NT2/D1 (cell line): ENCODE data around the gene FAM111A.
"Not testable (repeated sequence)": the region's sequence is repeated elsewhere in the genome, so short reads cannot be mapped to it uniquely, and the experiment has no call there.

ENCODE experiments used
- DNase-seq: peaks from one replicate; pipeline ENCODE4 v3.0.0-alpha.2; 2011; ENCODE audit warnings: low read depth, low spot score
- H3K27me3 ChIP-seq: 2 replicates; pipeline ENCODE4 v1.6.0; 2011; ENCODE audit warnings: mild to moderate bottlenecking; ENCODE audit not compliant: insufficient read length, insufficient read depth
- H3K36me3 ChIP-seq: 2 replicates; pipeline ENCODE4 v1.6.1; 2011; ENCODE audit warnings: mild to moderate bottlenecking, low read length, mixed read lengths; ENCODE audit not compliant: insufficient read depth, insufficient read length
- H3K4me1 ChIP-seq: 2 replicates; pipeline ENCODE4 v1.5.1; 2011; ENCODE audit not compliant: insufficient read depth, insufficient read length
- H3K4me3 ChIP-seq: 2 replicates; pipeline ENCODE4 v1.5.1; 2011; ENCODE audit warnings: low read depth; ENCODE audit not compliant: insufficient read length
- H3K9ac ChIP-seq: 2 replicates; pipeline ENCODE4 v1.6.0; 2011; ENCODE audit warnings: low read depth; ENCODE audit not compliant: insufficient read length
- H3K9me3 ChIP-seq: 2 replicates; pipeline ENCODE4 v1.5.1; 2011; ENCODE audit warnings: mild to moderate bottlenecking, low read length; ENCODE audit not compliant: insufficient read depth
- SUZ12 ChIP-seq: IDR thresholded peaks from 2 replicates; pipeline ENCODE4 v1.6.1; 2011; ENCODE audit not compliant: insufficient read length, insufficient read depth; ENCODE audit errors: extremely low read depth
- YY1 ChIP-seq: IDR thresholded peaks from 2 replicates; pipeline ENCODE4 v1.6.1; 2011; ENCODE audit not compliant: insufficient read length, insufficient read depth
- ZNF274 ChIP-seq: IDR thresholded peaks from 2 replicates; pipeline ENCODE4 v1.6.1; 2011; ENCODE audit warnings: mild to moderate bottlenecking, low read depth, low read length

FAM111A gene

DNA sequence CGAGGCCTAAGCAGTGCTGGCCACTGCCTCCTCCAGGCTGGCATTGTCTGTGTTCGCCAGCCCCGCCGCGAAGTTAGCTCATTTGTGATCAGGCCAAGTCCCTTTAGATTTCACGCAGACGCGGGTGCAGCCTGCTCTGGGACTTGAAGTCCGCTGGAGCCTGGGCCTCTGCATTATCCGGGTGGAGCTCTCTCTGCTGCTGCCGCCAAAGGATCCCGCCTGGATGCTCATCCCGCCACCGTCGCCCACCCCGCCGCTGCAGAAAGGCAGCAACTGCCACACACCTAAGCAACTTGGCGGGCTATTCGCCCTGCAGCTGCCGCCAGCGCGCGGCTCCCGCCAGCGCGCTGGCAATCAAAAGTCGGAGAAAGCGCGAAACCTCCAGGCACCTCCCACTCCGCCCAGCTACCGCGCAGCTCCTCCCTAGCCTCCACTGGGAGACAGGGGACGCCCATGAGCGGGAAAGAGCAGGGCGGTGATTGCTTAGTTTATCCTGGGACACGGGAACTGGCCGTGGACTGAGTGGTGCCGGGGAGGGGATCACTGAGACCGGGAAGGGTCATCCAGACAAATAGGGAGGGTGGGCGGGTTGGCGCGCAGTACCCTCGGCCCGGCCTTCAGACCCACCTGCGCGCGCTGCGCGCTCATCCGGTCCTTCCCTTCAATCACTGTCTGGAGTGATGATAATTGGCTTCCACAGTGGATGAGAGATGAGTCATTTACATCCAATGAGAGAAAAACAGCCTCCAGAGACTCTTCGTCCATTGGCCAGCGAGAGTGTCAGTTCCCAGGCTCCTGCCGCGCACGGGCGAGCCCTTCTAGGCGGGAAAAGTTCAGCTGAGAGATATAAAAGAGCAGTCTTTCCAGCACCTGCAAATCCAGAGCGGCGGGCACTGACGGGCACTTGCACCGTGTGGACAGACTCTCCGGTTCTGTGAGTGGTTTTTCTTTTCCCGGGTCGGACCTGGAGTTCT, 36.0 kb upstream of the FAM111A start, which contains the start of gene FAM111B:
FAM111B (plus strand) TSS at position 875 of the 974 bp plus-strand sequence. CDS start 2,389 bp downstream, outside the sequence.
- TF ChIP-seq YY1 (no peak), SUZ12 (no peak), ZNF274 (no peak)
- Histone ChIP-seq H3K9me3 (no peaks in the 10 kb centered on the region), H3K4me3 (no peak within 1 kb of the TSS), H3K9ac (peak within 1 kb of the TSS; percentile 8), H3K36me3 (no peaks in the 10 kb centered on the region), H3K27me3 (no peaks in the 10 kb centered on the region), H3K4me1 (no peaks in the 10 kb centered on the region)
- no peak for DNase-seq

DNA sequence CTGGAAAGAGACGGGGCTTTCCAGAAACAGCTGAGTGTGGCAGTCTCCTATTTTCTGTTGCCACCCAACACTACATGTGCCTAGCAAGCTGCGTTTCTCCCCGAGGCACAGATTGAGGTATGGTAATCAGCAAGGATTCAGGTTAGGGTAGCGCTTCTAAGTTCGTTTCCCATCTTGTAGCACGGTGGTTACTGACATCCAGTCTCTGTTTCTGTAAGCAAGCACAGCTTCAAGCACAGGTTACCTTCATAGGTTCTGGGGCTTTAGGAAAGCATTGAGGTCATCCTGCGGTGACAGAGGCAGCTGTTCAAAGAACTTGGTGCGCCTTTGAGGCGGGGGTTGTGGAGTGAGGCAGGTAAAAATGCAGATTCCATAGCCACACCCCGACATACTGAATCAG, 34.9 kb upstream of the FAM111A start:
- not testable (repeated sequence) for H3K4me3 ChIP-seq, H3K27me3 ChIP-seq, H3K9ac ChIP-seq, H3K9me3 ChIP-seq, DNase-seq, H3K4me1 ChIP-seq, H3K36me3 ChIP-seq

GRCh38 chr11:59112494-59112893, 30.2 kb upstream of the FAM111A start:
- no peaks in the 10 kb centered on the region for H3K36me3 ChIP-seq
- H3K4me3 ChIP-seq = no peak overlapping the region
- H3K9me3 ChIP-seq = peaks cover 12% of the 10 kb centered on the region; the same call in 1 of the 2 replicates
- no peaks in the 10 kb centered on the region for H3K27me3 ChIP-seq
- H3K4me1 ChIP-seq = no peaks in the 10 kb centered on the region
- no peak overlapping the region for H3K9ac ChIP-seq
- DNase-seq = no peak
- no peak for TF ChIP-seq ZNF274
- no peak for TF ChIP-seq SUZ12
- TF ChIP-seq YY1 = no peak

GRCh38 chr11:59114344-59114743, 28.3 kb upstream of the FAM111A start:
- Histone ChIP-seq H3K36me3 (no peaks in the 10 kb centered on the region), H3K4me3 (no peak overlapping the region), H3K27me3 (no peaks in the 10 kb centered on the region), H3K4me1 (no peaks in the 10 kb centered on the region), H3K9ac (no peak overlapping the region), H3K9me3 (peaks cover 30% of the 10 kb centered on the region)
- TF ChIP-seq YY1 = no peak
- no peak for TF ChIP-seq SUZ12
- TF ChIP-seq ZNF274 = no peak
- DNase-seq = no peak

DNA sequence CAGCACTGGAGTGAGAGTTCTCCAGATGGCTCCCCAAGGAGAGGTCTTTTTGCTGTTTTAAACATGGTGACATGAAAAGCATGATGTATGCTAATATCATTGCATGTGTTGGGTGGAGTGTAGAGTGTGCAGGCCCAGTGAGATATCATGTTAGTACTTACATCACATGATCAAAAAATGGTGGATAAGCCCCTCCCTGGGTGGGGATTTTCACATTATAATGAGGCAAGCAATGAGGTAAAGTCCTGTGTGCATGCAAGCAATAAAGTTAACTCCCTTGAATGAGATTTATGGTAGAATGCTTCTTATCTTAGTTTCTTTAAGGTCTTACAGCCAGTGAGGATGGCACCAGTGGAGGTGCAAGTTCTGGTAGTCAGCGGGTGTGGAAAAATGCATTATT, 27.1 kb upstream of the FAM111A start:
- H3K9me3 ChIP-seq = peaks cover 33% of the 10 kb centered on the region
- H3K4me3 ChIP-seq = no peak overlapping the region
- H3K36me3 ChIP-seq = no peaks in the 10 kb centered on the region
- H3K27me3 ChIP-seq = no peaks in the 10 kb centered on the region
- DNase-seq = no peak
- H3K4me1 ChIP-seq = no peaks in the 10 kb centered on the region
- H3K9ac ChIP-seq = no peak overlapping the region
- TF ChIP-seq SUZ12 (no peak), YY1 (no peak), ZNF274 (no peak)

DNA sequence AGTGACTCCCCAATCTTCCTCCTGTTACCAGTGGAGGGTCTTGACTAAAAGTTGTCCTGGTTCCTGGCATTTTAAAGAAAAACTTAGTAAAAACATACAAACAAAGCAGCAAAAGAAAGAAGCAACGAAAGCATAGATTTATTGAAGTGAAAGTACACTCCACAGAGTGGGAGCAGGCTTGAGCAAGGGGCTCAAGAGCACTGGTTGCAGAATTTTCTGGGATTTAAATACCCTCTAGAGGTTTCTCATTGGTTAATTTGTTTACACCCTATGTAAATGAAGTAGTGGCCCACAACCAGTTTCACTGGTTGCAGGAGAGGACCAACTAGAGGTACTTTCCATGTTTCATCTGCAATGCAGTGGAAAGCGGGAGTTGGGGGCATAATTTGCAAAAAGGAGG, 24.9 kb upstream of the FAM111A start:
- TF ChIP-seq SUZ12 (no peak), YY1 (no peak), ZNF274 (no peak)
- Histone ChIP-seq H3K27me3 (no peaks in the 10 kb centered on the region), H3K4me3 (no peak overlapping the region), H3K9me3 (peaks cover 33% of the 10 kb centered on the region), H3K36me3 (no peaks in the 10 kb centered on the region), H3K4me1 (no peaks in the 10 kb centered on the region), H3K9ac (no peak overlapping the region)
- DNase-seq = no peak

DNA sequence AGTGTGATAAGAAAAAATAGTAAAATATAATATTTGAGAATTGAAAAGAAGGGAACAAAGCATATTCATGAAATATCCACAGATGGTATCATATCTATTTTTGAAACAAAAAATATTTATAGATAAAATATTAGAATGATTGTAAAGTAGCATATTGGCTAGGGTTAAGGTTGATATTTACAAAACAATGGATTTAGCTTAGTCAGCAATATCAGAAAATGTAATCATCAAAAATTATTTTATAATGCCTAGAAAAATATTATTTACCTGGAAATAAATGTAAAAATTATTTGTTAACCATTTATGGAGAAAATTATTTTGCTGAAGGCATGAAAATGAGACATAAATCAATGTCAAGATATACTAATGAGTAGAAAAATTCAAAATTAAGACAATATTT, 22.8 kb upstream of the FAM111A start:
- Histone ChIP-seq H3K4me1 (no peaks in the 10 kb centered on the region), H3K9me3 (peaks cover 33% of the 10 kb centered on the region), H3K36me3 (no peaks in the 10 kb centered on the region), H3K4me3 (no peak overlapping the region), H3K27me3 (no peaks in the 10 kb centered on the region), H3K9ac (no peak overlapping the region)
- DNase-seq = no peak
- no peak for TF ChIP-seq SUZ12
